Pancreas (tissue), 10 donors: Measurements from ENCODE around the gene DLG2. TPM values are rescaled to one million over a fixed set of nuclear protein-coding genes. Genes with fewer than 3 reads are reported as not detected.
"Not testable (repeated sequence)": the region's sequence is repeated elsewhere in the genome, so short reads cannot be mapped to it uniquely, and the experiment has no call there.

Source experiments
- ATAC-seq, 4 donors: fragments of 200-7000 bp; cut with Tn5 transposase; one replicate each; pipeline versions ENCODE4 v1.8.0 to v1.9.1; 2020; ENCODE audit warnings: mild to moderate bottlenecking in 4 of 4, moderate library complexity in 4 of 4
- DNase-seq, 6 donors: peaks; one replicate each; pipeline ENCODE4 v3.0.0-alpha.2; 2020
- FAIRE-seq: peaks from 2 replicates; lab custom pipeline; 2012; peaks lifted over from hg19 to GRCh38; lab: Jason Lieb, UNC
- H3K27ac ChIP-seq, 4 donors: fragments of 200-600 bp; sonication (generic); 1 replicate in 3 of 4; 2 replicates in 1 of 4; pipeline versions ENCODE4 v1.5.0 to v1.8.0; 2020
- H3K27me3 ChIP-seq, 4 donors: fragments of 200-600 bp; one replicate each; pipeline ENCODE4 v1.8.0; 2021
- H3K36me3 ChIP-seq, 3 donors: fragments of 200-600 bp; sonication (generic) in 1 of 3; one replicate each; pipeline versions ENCODE4 v1.5.0 to v1.8.0; 2020 to 2021
- H3K4me1 ChIP-seq, 3 donors: fragments of 200-600 bp; one replicate each; pipeline ENCODE4 v1.8.0; 2021
- H3K4me3 ChIP-seq, 4 donors: fragments of 200-600 bp; sonication (generic) in 2 of 4; one replicate each; pipeline versions ENCODE4 v1.5.0 to v1.8.0; 2020 to 2021
- H3K9me3 ChIP-seq, 4 donors: fragments of 200-600 bp; one replicate each; pipeline ENCODE4 v1.8.0; 2021
- WGBS, 2 donors: extraction: QIAGEN DNeasy Blood & Tissue Kit; methylation state at CpG; one replicate each; pipeline ENCODE4 v1.1.7; 2013; 5-methylcytosine and 5-hydroxymethylcytosine counted together
- intact Hi-C, 3 donors: fragments of 100-400 bp; cut with DNase I; formaldehyde crosslinking; loops; one replicate each; pipeline versions ENCODE4 v1.11.1 to v1.14.2; 2022
- polyA plus RNA-seq, 2 donors: library from polyadenylated mRNA; stranded (reverse); fragments of 200-250 nt; gene quantifications; one replicate each; pipeline ENCODE4 v1.2.3, GENCODE V29; 2013
- total RNA-seq, 6 donors: library from RNA; stranded (reverse); fragmentation: NEBNext Ultra II Directional in 4 of 6; extraction: Animal tissue kit (Norgen Biotek cat#: 25700) in 4 of 6; gene quantifications; one replicate each; pipeline versions ENCODE4 v1.2.1 to v1.2.4, GENCODE V29; 2021 to 2023
- TF ChIP-seq, protein P1 (sequence below), 4 donors: fragments of 200-600 bp; sonication (generic) in 3 of 4; IDR thresholded peaks; one replicate each; pipeline versions ENCODE4 v1.5.0 to v1.8.0; 2021; ENCODE audit warnings: antibody characterized with exemption in 4 of 4
- donor health status: healthy with polysubstance abuse.
- donor health status: DM: no; HTN: no; CAD: no; lungs with moderate emphysema.
- donor health status: DM: no; HTN: no; CAD: no.
- donor health status: control.
- donor health status: control.
- donor health status: Bipolar disorder and iron deficiency.
- donor health status: DM: yes; HTN: yes; CAD: no.
- donor health status: DM: no; HTN: no; CAD: no.
- donor health status: DM: no; HTN: no; CAD: no.
- donor health status: DM: yes; HTN: yes; CAD: no.

The DLG2 gene
- total and polyA plus RNA-seq, 8 donors, result 1.2 to 5.4 (median 3.6) TPM

DNA sequence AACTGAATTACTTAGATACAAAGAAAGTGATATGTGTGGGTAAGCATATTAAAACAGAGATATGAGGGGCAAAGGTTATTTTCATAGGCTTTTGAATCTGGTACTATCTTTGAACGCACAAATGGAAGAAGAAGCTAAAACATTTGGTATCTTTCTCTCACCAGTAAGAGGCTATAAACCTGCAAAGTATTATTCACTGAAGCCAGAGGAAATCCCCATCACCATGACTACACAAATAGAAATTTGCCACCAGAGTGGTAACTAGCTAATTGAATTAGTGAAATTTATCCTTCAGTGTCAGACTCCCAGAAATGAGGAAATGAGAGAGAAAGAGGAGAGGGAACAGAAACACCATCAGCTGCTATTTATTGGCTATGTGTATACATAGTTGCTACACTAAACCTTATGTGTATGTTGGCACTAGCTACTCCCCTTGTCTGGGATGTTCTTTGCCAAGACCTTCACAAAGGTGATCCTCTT is 503.4 kb downstream of the DLG2 start:
- no peak overlapping the region for H3K4me3 ChIP-seq
- intact Hi-C loops, result no loop called here
- H3K27me3 ChIP-seq, result no peaks in the 10 kb centered on the region
- peak in 2 of 4 donors; percentile 15 to 60 for ATAC-seq
- WGBS, 2 donors, result 13 to 19% methylated on average over 1 of the region's 1 CpG
- no peaks in the 10 kb centered on the region for H3K36me3 ChIP-seq
- no peak overlapping the region for H3K27ac ChIP-seq
- no peak for FAIRE-seq
- no peak for DNase-seq
- no peaks in the 10 kb centered on the region for H3K4me1 ChIP-seq
- TF ChIP-seq, protein P1, sequence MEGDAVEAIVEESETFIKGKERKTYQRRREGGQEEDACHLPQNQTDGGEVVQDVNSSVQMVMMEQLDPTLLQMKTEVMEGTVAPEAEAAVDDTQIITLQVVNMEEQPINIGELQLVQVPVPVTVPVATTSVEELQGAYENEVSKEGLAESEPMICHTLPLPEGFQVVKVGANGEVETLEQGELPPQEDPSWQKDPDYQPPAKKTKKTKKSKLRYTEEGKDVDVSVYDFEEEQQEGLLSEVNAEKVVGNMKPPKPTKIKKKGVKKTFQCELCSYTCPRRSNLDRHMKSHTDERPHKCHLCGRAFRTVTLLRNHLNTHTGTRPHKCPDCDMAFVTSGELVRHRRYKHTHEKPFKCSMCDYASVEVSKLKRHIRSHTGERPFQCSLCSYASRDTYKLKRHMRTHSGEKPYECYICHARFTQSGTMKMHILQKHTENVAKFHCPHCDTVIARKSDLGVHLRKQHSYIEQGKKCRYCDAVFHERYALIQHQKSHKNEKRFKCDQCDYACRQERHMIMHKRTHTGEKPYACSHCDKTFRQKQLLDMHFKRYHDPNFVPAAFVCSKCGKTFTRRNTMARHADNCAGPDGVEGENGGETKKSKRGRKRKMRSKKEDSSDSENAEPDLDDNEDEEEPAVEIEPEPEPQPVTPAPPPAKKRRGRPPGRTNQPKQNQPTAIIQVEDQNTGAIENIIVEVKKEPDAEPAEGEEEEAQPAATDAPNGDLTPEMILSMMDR (IDR thresholded peaks at IDR 0.05), result no peak
- no peaks in the 10 kb centered on the region for H3K9me3 ChIP-seq

DNA sequence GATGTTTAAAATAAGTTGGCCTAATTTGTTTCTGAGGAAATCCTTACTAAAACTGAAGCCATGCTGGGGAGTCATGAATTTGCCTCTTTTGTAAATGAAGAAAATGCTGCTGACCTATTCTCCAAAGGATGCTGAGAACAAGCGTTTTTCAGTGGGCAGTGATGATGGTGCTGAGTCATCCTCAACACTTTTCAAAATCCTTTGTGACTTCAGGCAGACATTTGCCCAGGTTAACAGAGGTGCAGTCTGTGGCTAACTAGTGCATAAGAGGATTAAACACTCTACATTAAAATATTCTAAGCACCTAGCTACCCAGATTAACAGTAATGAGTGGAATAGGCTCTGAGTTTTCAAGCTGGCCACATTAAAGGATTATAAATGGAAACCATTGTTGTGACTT is 509.0 kb downstream of the DLG2 start:
- TF ChIP-seq, protein P1 (IDR thresholded peaks at IDR 0.05), result no peak
- no peak for ATAC-seq
- intact Hi-C loops, result no loop called here
- H3K9me3 ChIP-seq, result no peaks in the 10 kb centered on the region
- no peak for DNase-seq
- 37 to 65% methylated on average over 1 of the region's 1 CpG for WGBS, 2 donors
- no peak for FAIRE-seq
- H3K27ac ChIP-seq, result no peak overlapping the region
- no peak overlapping the region for H3K4me3 ChIP-seq
- H3K27me3 ChIP-seq, result no peaks in the 10 kb centered on the region
- H3K4me1 ChIP-seq, result no peaks in the 10 kb centered on the region
- H3K36me3 ChIP-seq, result no peaks in the 10 kb centered on the region

DNA sequence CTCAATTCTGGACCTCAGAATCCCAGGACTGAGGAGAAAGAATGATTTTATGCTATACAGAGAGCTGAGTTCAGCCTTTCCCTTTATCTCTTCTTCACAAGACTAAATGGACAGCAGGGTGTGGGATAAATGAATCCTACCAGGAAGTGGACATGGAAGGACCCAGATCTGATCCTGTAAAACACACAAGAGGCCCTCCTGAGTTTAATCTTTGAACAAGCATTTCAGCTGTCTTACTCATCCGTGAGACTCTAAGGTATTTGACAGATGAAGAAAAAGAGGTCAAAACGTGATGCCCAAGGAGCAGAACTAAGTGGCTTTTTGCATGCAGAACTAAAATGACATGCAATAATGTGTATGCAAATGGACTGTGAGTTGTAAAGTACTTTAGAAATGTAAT is 511.3 kb downstream of the DLG2 start:
- WGBS, 2 donors, result 65 to 69% methylated on average over 2 of the region's 2 CpGs
- Histone ChIP-seq H3K4me3 (no peak overlapping the region), H3K9me3 (no peaks in the 10 kb centered on the region), H3K4me1 (no peaks in the 10 kb centered on the region), H3K36me3 (no peaks in the 10 kb centered on the region), H3K27ac (no peak overlapping the region), H3K27me3 (no peaks in the 10 kb centered on the region)
- DNase-seq, result no peak
- no peak for FAIRE-seq
- intact Hi-C loops, result no loop called here
- ATAC-seq, result no peak
- TF ChIP-seq, protein P1 (IDR thresholded peaks at IDR 0.05), result no peak

DNA sequence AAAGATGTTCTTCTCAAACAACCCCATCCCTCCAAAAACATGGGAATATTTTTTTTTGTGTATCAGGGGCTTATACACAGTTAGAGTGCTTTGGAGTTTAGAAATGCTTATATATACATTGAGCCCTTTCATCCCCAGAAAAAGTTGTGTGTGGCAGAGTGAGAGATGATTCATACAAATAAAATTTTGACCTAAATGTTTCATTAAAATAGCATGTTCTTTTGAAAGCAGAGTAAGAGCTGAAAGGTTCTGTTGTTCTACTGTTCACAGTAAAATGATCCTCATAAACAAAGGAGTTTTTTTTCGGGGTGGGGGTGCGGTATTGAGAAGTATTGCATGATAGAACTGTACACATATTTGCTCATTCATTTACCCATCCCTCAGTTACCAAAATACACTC is 512.4 kb downstream of the DLG2 start:
- Histone ChIP-seq H3K36me3 (no peaks in the 10 kb centered on the region), H3K4me1 (no peaks in the 10 kb centered on the region), H3K4me3 (no peak overlapping the region), H3K27ac (no peak overlapping the region), H3K9me3 (no peaks in the 10 kb centered on the region), H3K27me3 (no peaks in the 10 kb centered on the region)
- no peak for ATAC-seq
- 78 to 85% methylated on average over 2 of the region's 2 CpGs for WGBS, 2 donors
- no peak for DNase-seq
- intact Hi-C loops, result no loop called here
- no peak for FAIRE-seq
- TF ChIP-seq, protein P1 (IDR thresholded peaks at IDR 0.05), result no peak

GRCh38 chr11:85110246-85110645 is 516.9 kb downstream of the DLG2 start:
- intact Hi-C loops, FAIRE-seq: not testable (repeated sequence)
- 50 to 52% methylated on average over 1 of the region's 1 CpG for WGBS, 2 donors

More at GRCh38 chr11:85110246-85110645, 516.9 kb downstream of the DLG2 start:
- not testable (repeated sequence) for H3K27ac ChIP-seq, DNase-seq, H3K4me1 ChIP-seq, H3K4me3 ChIP-seq, H3K27me3 ChIP-seq, H3K36me3 ChIP-seq, H3K9me3 ChIP-seq, ATAC-seq
